ENCODE data around the gene HYI.
"Not testable (repeated sequence)": the region's sequence is repeated elsewhere in the genome, so short reads cannot be mapped to it uniquely, and the experiment has no call there.

HYI gene

GRCh38 chr1:43464681-43465504 lies 11.2 kb upstream of the HYI start:
- no peak for DNase-seq

- no peak for DNase-seq
Measured at GRCh38 chr1:43463479-43463878, 9.7 kb upstream of the HYI start.

- DNase-seq: no peak
Measured at GRCh38 chr1:43460988-43461693, 7.4 kb upstream of the HYI start.

- DNase-seq: not testable (repeated sequence)
Measured at GRCh38 chr1:43458379-43458778, 4.6 kb upstream of the HYI start.

GRCh38 chr1:43455213-43455889 lies 1.6 kb upstream of the HYI start:
- DNase-seq: no peak

- peak; percentile 43 for DNase-seq
Measured at GRCh38 chr1:43454270-43455011, 710 bp upstream of the HYI start.

GRCh38 chr1:43452789-43453441 lies 816 bp downstream of the HYI start:
- no peak for DNase-seq

GRCh38 chr1:43451701-43452532 lies 1.8 kb downstream of the HYI start:
- no peak for DNase-seq

GRCh38 chr1:43451157-43451591 lies 2.6 kb downstream of the HYI start:
- DNase-seq: no peak

GRCh38 chr1:43450251-43450941 lies 3.3 kb downstream of the HYI start:
- DNase-seq: no peak

- DNase-seq: no peak
Measured at GRCh38 chr1:43449708-43450069, 4.0 kb downstream of the HYI start.

- no peak for DNase-seq
Measured at GRCh38 chr1:43448955-43449707, 4.6 kb downstream of the HYI start.

GRCh38 chr1:43447891-43448708 lies 5.6 kb downstream of the HYI start:
- no peak for DNase-seq

- no peak for DNase-seq
Measured at GRCh38 chr1:43446881-43447835, 6.6 kb downstream of the HYI start.

GRCh38 chr1:43446388-43446740 lies 7.4 kb downstream of the HYI start:
- no peak for DNase-seq

- DNase-seq: no peak
Measured at GRCh38 chr1:43445606-43446387, 7.9 kb downstream of the HYI start.

GRCh38 chr1:43444836-43445235 lies 8.9 kb downstream of the HYI start:
- no peak for DNase-seq

Measured in activated effector memory CD4-positive, alpha-beta T cell treated with Interleukin-2 at 50 U/mL for 16 hours (primary cell).